ENCODE measurements around the gene ADARB1. TPM values are rescaled to one million over a fixed set of nuclear protein-coding genes. Genes with fewer than 3 reads are reported as not detected.

The ADARB1 gene
- total RNA-seq, 1 donor from 2014 or later = 19.2 TPM

GRCh38 chr21:45237401-45237800, 163.0 kb downstream of the ADARB1 start:
- DNase-seq (ENCODE audit: low spot score in 2 of 2) = no peak
- FAIRE-seq = no peak

- no peak for FAIRE-seq
- no peak for DNase-seq (ENCODE audit: low spot score in 2 of 2)
Measured at GRCh38 chr21:45241357-45241756, 167.0 kb downstream of the ADARB1 start.

- DNase-seq (ENCODE audit: low spot score in 2 of 2) = no peak
- FAIRE-seq = no peak
Measured at GRCh38 chr21:45243603-45244002, 169.2 kb downstream of the ADARB1 start.

- no peak for DNase-seq (ENCODE audit: low spot score in 2 of 2)
- FAIRE-seq = no peak
Measured at GRCh38 chr21:45244799-45245340, 170.5 kb downstream of the ADARB1 start.

GRCh38 chr21:45246386-45247320, 172.3 kb downstream of the ADARB1 start:
- FAIRE-seq (no peak), DNase-seq (ENCODE audit: low spot score in 2 of 2) (no peak)

GRCh38 chr21:45248301-45248892, 174.0 kb downstream of the ADARB1 start:
- no peak for DNase-seq (ENCODE audit: low spot score in 2 of 2)
- no peak for FAIRE-seq

GRCh38 chr21:45248893-45249381, 174.6 kb downstream of the ADARB1 start:
- FAIRE-seq = no peak
- peak in 1 of 2 donors; percentile 61 for DNase-seq (ENCODE audit: low spot score in 2 of 2)

GRCh38 chr21:45249626-45250025, 175.2 kb downstream of the ADARB1 start:
- DNase-seq (ENCODE audit: low spot score in 2 of 2) (no peak), FAIRE-seq (no peak)

- no peak for FAIRE-seq
- no peak for DNase-seq (ENCODE audit: low spot score in 2 of 2)
Measured at GRCh38 chr21:45250272-45250671, 175.9 kb downstream of the ADARB1 start.

GRCh38 chr21:45250914-45251634, 176.7 kb downstream of the ADARB1 start:
- FAIRE-seq (no peak), DNase-seq (ENCODE audit: low spot score in 2 of 2) (no peak)

- FAIRE-seq = no peak
Measured at GRCh38 chr21:45251635-45252447, 177.5 kb downstream of the ADARB1 start.

GRCh38 chr21:45252448-45252925, 178.1 kb downstream of the ADARB1 start:
- FAIRE-seq (no peak), DNase-seq (ENCODE audit: low spot score in 2 of 2) (no peak)

More at GRCh38 chr21:45251635-45252447, 177.5 kb downstream of the ADARB1 start:
- no peak for DNase-seq (ENCODE audit: low spot score in 2 of 2)

- no peak for DNase-seq (ENCODE audit: low spot score in 2 of 2)
- no peak for FAIRE-seq
Measured at GRCh38 chr21:45253180-45253579, 178.8 kb downstream of the ADARB1 start.

GRCh38 chr21:45253633-45254459, 179.5 kb downstream of the ADARB1 start:
- no peak for FAIRE-seq
- DNase-seq (ENCODE audit: low spot score in 2 of 2) = no peak

GRCh38 chr21:45254460-45254930, 180.1 kb downstream of the ADARB1 start:
- no peak for DNase-seq (ENCODE audit: low spot score in 2 of 2)
- no peak for FAIRE-seq

- DNase-seq (ENCODE audit: low spot score in 2 of 2) (no peak), FAIRE-seq (no peak)
Measured at GRCh38 chr21:45255381-45256020, 181.1 kb downstream of the ADARB1 start.

- DNase-seq (ENCODE audit: low spot score in 2 of 2) (no peak), FAIRE-seq (no peak)
Measured at GRCh38 chr21:45256021-45256911, 181.9 kb downstream of the ADARB1 start.

All from frontal cortex (tissue), 4 donors.